Activated effector memory CD4-positive, alpha-beta T cell treated with Interleukin-2 at 50 U/mL for 16 hours (primary cell): Measurements from ENCODE around the gene GTF3A.
A peak's percentile ranks its signal among the peaks of the same experiment; 100 is the strongest.

Experiments
- DNase-seq: peaks from one replicate; pipeline ENCODE4 v3.0.0-alpha.2; 2020

Gene GTF3A

GRCh38 chr13:27405546-27406134 is 18.8 kb upstream of the GTF3A start:
- DNase-seq = no peak

GRCh38 chr13:27406178-27406939 is 18.1 kb upstream of the GTF3A start:
- no peak for DNase-seq

DNA sequence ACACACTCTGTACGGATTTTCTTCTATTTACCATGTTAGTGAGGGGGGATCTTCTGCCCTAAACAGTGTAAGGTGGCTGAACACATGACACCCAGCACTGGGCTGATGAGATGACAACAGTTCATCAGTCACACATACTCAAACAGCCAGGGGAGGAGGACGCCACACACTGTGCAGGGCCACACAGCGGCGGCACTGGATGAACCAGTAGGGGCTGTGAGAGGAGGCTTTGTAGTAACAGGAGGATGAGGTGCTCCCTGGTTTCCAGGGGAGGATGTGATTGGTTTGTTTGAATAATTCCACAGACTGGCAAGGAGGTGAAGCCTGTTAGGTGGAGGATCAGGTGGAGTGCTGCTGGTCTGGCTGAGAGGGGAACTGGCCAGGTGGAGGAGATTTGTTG is 16.3 kb upstream of the GTF3A start:
- no peak for DNase-seq

DNA sequence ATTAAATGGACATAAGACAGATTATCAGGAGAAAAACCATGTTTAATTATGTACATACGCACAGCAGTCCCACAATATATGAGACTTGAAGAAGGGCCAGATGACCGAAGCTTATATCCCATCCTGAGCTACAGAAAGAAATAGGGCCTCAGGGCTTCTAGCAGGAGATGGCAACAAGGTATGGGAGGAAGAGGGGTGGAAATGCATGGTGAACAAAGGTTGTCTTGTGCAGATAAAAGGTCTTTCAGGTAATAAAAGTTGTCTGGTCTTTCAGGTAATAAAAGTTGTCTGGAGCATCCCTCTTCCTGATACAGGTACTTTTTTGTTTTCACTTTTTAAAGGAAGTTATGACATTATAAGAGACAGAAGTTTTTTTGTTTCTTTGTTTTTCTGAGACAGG is 15.4 kb upstream of the GTF3A start:
- DNase-seq = no peak

DNA sequence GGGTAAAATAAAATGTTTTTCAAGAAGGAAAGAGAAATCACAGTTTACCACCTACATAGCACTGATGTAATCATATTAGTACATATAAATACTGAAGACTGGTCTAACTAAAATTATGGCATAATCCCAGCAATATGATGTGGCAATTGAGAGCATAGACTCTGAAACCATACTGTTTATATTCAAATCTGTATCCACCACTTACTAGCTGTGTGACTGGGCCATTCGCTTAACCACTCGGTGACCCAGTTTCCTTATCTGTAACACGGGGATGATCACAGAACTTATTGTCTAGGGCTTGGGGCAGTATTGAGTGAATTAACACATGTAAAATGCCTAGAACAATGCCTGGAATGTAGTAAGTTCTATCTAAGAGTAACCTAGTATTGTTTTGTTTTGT is 13.1 kb upstream of the GTF3A start:
- DNase-seq = no peak

- no peak for DNase-seq
These were observed 9.3 kb upstream of the GTF3A start for GRCh38 chr13:27415116-27415515.

DNA sequence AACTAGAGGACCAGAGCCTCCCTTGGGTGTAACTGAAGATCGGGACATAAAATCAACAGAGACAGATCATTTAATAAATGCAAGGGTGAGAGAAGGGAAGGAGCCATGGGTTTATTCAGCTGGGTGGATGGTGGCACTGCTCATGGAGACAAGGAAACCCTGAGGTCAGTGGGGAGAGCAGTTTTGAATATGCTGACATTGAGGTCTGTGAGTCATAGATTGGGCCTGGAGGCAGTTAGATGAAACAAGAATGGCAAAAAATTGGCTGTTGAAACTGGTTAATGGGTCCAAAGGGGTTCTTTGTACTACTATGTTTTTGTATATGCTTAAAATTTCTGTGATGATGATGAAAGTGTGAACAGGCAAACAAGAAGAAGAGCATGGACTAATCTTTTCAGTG is 5.1 kb upstream of the GTF3A start:
- DNase-seq = no peak

DNA sequence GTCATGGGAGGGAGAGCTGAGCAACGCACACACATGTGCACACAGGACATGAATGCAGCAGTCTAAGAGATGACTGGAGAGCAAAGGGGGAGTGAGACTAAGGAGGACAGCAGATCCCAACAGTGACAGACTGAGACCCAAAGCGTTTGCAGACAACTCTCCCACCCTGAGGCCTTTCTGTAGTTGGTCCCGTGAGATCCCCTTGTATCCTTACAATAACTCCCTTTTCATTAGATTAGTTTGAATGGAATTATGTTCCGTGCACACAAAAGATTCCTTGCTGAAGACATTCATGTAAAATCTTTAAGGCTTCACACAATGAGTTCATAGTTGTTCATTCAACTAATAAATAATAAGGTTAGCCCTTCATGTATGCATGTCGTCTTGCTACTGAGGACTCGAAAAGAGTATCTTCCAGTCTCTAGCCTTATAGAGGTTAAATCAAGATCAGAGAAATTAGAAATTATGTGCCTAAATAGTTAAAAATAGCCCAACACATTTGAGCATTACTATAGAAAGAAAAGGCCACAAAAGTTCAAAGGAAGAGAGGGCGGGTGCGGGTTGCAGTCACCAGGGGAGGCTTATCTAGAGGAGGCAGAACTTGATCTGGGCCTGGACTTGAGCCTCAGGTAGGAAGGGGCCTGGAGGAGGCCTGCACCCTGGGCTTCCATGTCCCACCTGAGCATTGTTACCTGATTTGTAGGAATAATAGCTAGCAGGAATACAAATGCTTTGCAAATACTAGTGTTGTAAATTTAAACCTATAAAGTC is 3.1 kb upstream of the GTF3A start:
- DNase-seq = no peak

DNA sequence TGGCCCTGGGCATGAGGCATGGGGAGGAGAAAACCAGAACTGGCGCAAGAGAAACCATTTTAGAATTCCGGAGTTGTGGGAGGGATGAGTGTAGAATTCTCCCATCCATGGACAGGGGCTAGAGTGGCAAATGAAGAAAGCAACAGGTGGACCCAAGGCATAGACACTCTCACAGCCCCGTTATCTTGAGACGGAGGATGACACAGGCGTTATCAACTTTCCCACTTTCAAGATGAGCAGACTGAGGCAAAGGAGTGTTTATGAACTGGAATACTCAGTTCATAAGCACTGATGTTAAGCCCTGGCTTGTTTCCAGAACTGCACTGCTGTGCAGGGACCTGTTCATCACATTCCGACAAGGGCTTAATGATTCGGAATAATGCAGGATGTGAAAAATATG is 1.1 kb upstream of the GTF3A start:
- no peak for DNase-seq

DNA sequence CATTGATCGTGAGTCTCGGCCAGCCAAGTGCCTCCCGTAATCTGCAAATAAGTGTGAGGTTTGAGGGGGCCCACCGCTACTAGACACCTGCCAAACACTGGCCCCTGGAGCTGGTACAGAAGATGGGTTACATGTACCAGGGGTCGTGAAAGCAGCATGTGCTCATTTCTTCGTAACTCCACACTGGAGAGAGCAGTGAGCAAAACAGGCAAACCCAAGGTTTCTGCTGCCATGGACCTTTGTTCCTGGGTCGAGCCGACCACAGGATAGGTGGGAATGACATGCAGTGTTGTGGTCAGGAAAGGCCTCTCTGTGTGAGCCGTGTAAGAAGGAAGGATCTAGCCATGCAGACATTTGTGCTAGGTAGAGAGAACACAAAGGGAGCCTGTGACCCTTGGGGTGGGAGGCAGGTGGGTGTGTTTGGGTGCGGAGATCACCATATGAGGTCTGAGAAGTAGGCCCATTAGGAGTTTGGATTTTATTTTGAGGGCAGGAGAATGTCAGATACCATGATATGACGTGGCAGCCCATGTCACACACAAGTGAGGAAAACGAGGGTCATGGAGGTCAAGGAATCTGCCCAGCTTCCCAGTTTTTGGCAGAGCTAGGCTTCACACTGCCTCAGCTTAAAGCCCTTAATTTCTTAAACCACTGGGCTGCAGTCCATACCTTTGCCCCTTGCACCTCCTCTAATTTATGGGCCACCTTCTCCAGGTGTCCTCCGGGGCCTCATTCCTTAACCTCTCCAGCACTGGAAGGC is 919 bp downstream of the GTF3A start:
- DNase-seq = peak; percentile 17

- DNase-seq = peak; percentile 76
These were observed 1.7 kb downstream of the GTF3A start for GRCh38 chr13:27425918-27426630.

DNA sequence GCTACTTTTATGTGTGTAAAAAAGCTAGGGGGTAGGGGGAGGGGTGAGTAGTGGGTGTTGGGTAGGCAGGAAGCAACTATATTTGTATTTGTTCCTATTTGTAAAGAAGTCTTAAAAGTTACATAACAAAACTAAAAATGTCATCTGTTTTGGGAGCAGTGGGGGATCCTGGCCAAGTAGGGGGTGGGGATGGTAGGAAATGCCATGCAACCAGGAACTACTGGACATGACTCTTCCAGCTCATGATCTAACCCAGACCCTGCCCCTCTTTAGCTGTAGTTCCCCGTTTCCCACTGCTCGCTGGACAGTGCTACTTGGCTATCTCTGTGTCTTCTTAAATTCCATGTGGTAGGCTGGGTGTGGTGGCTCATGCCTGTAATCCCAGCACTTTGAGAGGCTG is 3.2 kb downstream of the GTF3A start:
- no peak for DNase-seq

DNA sequence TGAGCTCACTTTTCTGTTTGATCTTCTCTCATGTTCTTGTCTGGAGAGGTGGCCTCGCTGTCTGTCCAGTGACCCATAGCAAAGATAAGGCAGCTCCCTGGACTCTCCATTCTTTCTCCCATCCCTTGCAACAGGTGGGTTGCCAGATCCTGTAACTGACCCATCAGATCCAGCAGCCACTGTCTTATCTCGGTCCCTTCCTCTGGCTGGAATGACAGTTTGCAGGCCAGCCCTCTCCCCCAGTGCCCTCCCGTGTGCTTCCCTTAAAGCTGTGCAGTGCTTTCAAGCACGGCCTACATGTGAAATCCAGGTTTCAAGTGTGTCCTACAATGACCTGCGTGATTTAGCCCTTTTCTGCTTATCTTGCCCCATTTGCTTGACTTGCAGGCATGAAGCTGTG is 3.7 kb downstream of the GTF3A start:
- DNase-seq = no peak

GRCh38 chr13:27432180-27432579 is 7.8 kb downstream of the GTF3A start:
- DNase-seq = no peak

DNA sequence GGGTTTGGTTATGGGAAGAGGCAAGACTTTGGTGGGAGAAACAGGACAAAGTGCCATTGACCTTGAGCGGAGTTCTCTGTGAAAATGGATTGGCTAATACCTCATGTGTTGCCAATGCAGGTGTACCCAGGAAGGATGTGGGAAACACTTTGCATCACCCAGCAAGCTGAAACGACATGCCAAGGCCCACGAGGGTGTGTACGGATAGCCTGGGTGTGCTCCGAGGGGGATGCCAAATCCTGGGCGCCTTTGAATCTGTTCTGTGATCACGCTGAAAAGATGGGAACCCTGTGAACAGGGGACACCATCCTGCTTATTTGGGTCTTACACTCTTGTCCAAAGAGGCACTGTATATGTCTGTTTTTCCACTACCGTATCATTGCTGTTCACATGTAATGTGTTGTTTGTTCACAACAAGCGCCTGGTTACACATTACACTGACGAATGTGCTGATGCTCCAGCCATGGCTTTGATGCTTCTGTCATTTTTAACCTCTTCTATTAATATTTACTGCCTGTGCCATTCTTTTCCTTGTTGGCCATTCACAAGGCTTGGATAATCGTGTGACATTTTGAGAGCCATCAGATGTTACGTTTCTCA is 8.3 kb downstream of the GTF3A start:
- DNase-seq = no peak

- no peak for DNase-seq
These were observed 12.7 kb downstream of the GTF3A start for GRCh38 chr13:27437126-27437525.

DNA sequence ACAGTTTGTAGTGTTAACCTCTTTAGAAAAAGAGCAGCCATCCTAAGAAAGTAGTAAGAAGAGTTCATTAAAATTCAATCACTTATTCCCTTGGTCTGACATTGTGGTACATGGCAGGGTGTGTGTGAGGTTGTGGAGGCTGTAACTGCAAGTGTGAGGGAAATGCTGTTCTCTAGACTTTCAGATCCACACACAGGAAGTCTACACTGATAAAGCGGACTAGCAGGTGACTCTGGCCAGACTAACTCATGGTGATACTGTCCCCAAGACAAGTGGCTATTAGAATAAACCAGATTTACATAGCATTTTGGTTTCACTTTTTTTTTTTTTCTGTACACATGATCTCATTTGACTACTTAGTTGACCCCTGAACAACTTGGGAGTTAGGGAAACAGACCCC is 16.0 kb downstream of the GTF3A start:
- no peak for DNase-seq

DNA sequence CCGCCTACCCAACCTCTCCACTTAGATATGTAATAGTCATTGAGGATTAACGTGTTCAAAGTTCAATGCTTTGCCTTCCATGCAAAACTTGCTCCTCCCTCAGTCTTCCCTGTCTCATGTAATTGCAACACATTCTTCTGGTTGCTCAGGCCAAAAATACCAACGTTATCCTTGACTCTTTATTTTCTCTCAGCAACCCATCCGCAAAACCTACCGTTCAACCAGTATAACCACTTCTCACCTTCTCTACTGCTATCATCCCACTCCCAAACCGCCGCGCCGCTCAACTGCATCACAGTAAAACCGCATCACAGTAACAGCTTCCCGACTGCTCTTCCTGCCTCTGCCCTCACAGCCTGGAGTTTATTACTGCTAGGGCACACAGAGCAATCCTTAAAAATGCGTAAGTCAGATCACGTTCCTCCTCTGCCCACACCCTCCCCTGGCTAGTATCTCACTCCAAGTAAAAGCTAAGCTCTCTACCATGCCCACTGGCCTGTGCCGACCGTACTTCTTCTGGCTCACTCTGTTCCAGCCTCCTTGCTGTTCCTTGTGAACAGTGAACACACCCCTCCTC is 17.7 kb downstream of the GTF3A start:
- no peak for DNase-seq

DNA sequence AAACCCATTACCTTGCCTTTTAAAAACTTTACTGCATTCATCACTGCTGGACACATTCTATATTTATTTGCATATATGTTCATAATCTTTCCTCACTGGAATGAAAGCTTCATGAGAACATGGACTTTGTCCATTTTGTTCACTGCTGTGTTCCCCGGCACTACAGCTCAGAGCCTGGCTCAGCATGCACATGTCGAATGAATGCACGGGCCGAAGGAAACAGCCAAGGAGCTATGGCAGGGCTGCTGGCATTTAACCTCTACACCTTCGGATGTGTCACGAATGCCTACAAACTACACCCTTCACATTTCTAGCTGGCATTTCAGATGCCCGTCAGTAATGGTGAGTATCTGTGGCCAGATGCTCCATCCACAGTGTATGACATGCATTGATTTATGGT is 18.4 kb downstream of the GTF3A start:
- DNase-seq = no peak

DNA sequence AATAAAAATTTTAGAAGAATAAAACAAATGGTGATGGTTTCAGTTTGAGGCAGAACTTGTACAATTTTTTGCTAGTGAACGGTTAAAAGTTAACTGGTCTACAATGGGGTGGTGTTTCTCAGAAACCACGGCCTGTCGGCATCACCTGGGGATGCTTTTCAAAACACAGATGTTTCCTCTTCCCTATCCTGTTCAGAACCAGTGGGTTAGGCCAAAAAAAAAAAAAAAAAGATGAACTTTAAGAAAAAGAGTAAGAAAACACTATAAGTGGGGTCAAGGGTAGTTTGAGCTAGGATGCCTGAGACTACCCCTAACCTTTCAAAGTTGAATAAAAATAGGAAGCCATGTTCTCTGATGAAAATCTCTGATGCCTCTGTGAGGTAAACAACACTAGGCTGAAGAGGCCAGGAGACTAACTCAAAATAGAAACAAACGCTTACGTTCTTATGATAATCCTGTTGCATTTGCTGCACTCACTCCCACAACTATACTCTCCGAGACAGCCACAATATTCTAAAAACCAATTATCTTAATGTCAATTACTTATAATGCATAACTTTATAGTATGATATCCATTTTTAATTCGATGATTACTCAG is 22.7 kb downstream of the GTF3A start:
- DNase-seq = no peak

DNA sequence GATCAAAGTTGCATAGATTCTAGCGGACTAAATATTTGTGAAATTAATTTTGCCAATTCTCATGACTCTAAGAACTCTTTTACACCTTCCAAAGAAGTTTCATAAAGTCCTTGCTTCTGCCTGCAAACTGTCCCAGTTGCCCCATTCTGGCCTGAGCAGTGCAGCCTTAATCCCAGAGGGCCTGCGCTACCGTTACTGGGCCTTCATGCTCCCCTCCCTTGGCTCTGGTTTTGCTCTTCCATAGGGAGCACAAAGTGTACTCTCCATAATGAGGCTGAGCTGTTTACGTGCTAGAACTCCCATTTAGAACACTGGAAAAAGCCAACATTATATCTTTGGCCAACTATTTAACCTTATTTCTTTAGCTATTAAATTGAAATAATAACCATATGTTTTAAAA is 23.9 kb downstream of the GTF3A start:
- no peak for DNase-seq
